Parathyroid adenoma (tissue), 2 donors: ENCODE results near the gene GKN1.

Source experiments
- H2AFZ ChIP-seq: fragments of 300-600 bp; sonication (generic); one replicate; pipeline ENCODE4 v1.7.0; 2017; ENCODE audit warnings: antibody characterized with exemption, mild to moderate bottlenecking
- H3K27ac ChIP-seq: fragments of 300-600 bp; sonication (generic); one replicate; pipeline ENCODE4 v1.7.0; 2017
- H3K27me3 ChIP-seq: fragments of 300-600 bp; sonication (generic); one replicate; pipeline ENCODE4 v1.7.0; 2017; ENCODE audit warnings: low read length; ENCODE audit not compliant: control insufficient read depth, insufficient read depth
- H3K36me3 ChIP-seq: fragments of 300-600 bp; sonication (generic); one replicate; pipeline ENCODE4 v1.7.0; 2017; ENCODE audit warnings: low read length; ENCODE audit not compliant: control insufficient read depth, insufficient read depth
- H3K4me1 ChIP-seq: fragments of 300-600 bp; sonication (generic); one replicate; pipeline ENCODE4 v1.7.0; 2017; ENCODE audit warnings: control low read depth
- H3K4me2 ChIP-seq: fragments of 300-600 bp; sonication (generic); one replicate; pipeline ENCODE4 v1.7.0; 2017; ENCODE audit warnings: low read length
- H3K4me3 ChIP-seq: fragments of 300-600 bp; sonication (generic); one replicate; pipeline ENCODE4 v1.7.0; 2017; ENCODE audit warnings: low read depth, low read length
- H3K79me2 ChIP-seq: fragments of 300-600 bp; sonication (generic); one replicate; pipeline ENCODE4 v1.7.0; 2017; ENCODE audit warnings: control low read depth
- H3K9ac ChIP-seq: fragments of 300-600 bp; sonication (generic); one replicate; pipeline ENCODE4 v1.7.0; 2017; ENCODE audit warnings: mild to moderate bottlenecking
- H3K9me3 ChIP-seq: fragments of 300-600 bp; sonication (generic); one replicate; pipeline ENCODE4 v1.7.0; 2017; ENCODE audit warnings: low read length; ENCODE audit not compliant: control insufficient read depth
- CTCF ChIP-seq: fragments of 300-600 bp; sonication (generic); IDR thresholded peaks from one replicate; pipeline ENCODE4 v1.7.0; 2017; ENCODE audit warnings: antibody characterized with exemption, mild to moderate bottlenecking
- donor health status: primary hyperparathyroidism.

The GKN1 gene, protein sequence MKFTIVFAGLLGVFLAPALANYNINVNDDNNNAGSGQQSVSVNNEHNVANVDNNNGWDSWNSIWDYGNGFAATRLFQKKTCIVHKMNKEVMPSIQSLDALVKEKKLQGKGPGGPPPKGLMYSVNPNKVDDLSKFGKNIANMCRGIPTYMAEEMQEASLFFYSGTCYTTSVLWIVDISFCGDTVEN

DNA sequence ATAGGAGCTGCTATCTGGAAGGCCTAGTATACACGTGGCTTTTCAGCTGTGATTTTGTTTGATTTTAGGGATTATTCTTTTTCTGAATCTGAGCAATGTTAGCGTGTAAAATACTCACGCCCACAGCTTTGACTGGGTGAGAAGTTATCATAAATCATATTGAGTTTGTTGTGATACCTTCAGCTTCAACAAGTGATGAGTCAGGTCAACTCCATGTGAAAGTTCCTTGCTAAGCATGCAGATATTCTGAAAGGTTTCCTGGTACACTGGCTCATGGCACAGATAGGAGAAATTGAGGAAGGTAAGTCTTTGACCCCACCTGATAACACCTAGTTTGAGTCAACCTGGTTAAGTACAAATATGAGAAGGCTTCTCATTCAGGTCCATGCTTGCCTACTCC is at the start of gene GKN1:
GKN1 (plus strand) TSS at position 386 of the 400 bp plus-strand sequence. CDS start 42 bp downstream, outside the sequence.
- no peak within 1 kb of the TSS for H2AFZ ChIP-seq
- H3K4me2 ChIP-seq = no peak within 1 kb of the TSS
- no peak within 1 kb of the TSS for H3K9ac ChIP-seq
- H3K79me2 ChIP-seq = no peaks in the 10 kb centered on the region
- H3K9me3 ChIP-seq = no peaks in the 10 kb centered on the region
- TF ChIP-seq CTCF = no peak
- no peaks in the 10 kb centered on the region for H3K27me3 ChIP-seq
- no peaks in the 10 kb centered on the region for H3K36me3 ChIP-seq
- no peak within 1 kb of the TSS for H3K27ac ChIP-seq
- H3K4me3 ChIP-seq = no peak within 1 kb of the TSS
- H3K4me1 ChIP-seq = no peaks in the 10 kb centered on the region

- Histone ChIP-seq H3K9ac (no peak overlapping the region), H3K27me3 (no peaks in the 10 kb centered on the region), H3K27ac (no peak overlapping the region), H3K36me3 (no peaks in the 10 kb centered on the region), H3K4me3 (no peak overlapping the region), H2AFZ (no peak overlapping the region), H3K4me2 (no peak overlapping the region), H3K9me3 (no peaks in the 10 kb centered on the region), H3K4me1 (no peaks in the 10 kb centered on the region), H3K79me2 (no peaks in the 10 kb centered on the region)
- peak; percentile 90 for TF ChIP-seq CTCF
Observed at GRCh38 chr2:68925295-68925896, 49.0 kb upstream of the GKN1 start.

DNA sequence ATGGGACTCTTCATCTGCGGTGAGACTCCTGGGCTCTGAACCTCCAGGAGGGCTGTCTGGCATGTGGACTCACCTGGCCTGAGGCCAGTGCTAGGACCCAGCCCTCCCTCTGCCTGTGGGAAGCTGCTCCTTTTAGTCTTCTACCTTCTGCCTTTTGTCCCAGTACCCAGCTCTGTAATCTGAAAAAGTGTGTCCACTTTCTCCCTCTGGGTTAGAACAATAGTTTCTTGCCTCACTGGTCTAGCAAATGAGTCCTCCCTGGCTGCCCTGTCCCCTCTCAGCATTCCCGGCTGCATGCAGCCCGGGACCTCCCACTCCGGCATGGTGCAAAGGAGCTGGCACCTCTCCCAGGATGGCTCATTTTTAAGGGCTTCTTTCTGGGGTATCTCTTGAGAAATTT is 47.6 kb upstream of the GKN1 start:
- Histone ChIP-seq H3K27ac (no peak overlapping the region), H3K4me1 (no peaks in the 10 kb centered on the region), H3K9me3 (no peaks in the 10 kb centered on the region), H3K4me2 (no peak overlapping the region), H3K9ac (no peak overlapping the region), H3K36me3 (no peaks in the 10 kb centered on the region), H2AFZ (no peak overlapping the region), H3K4me3 (no peak overlapping the region), H3K79me2 (no peaks in the 10 kb centered on the region), H3K27me3 (no peaks in the 10 kb centered on the region)
- TF ChIP-seq CTCF = no peak

GRCh38 chr2:68931149-68931711 is 43.2 kb upstream of the GKN1 start:
- H3K79me2 ChIP-seq = no peaks in the 10 kb centered on the region
- no peak overlapping the region for H3K9ac ChIP-seq
- no peaks in the 10 kb centered on the region for H3K9me3 ChIP-seq
- no peak overlapping the region for H3K27ac ChIP-seq
- H2AFZ ChIP-seq = no peak overlapping the region
- H3K4me2 ChIP-seq = no peak overlapping the region
- TF ChIP-seq CTCF = no peak
- no peaks in the 10 kb centered on the region for H3K27me3 ChIP-seq
- H3K36me3 ChIP-seq = no peaks in the 10 kb centered on the region
- H3K4me1 ChIP-seq = no peaks in the 10 kb centered on the region
- no peak overlapping the region for H3K4me3 ChIP-seq
